ENCODE results near the gene EN2.

EN2 gene

DNA sequence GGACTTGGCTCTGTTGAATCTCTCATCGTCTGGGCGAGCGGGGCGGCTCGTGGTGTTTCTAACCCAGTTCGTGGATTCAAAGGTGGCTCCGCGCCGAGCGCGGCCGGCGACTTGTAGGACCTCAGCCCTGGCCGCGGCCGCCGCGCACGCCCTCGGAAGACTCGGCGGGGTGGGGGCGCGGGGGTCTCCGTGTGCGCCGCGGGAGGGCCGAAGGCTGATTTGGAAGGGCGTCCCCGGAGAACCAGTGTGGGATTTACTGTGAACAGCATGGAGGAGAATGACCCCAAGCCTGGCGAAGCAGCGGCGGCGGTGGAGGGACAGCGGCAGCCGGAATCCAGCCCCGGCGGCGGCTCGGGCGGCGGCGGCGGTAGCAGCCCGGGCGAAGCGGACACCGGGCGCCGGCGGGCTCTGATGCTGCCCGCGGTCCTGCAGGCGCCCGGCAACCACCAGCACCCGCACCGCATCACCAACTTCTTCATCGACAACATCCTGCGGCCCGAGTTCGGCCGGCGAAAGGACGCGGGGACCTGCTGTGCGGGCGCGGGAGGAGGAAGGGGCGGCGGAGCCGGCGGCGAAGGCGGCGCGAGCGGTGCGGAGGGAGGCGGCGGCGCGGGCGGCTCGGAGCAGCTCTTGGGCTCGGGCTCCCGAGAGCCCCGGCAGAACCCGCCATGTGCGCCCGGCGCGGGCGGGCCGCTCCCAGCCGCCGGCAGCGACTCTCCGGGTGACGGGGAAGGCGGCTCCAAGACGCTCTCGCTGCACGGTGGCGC, at the start of gene EN2:
TSS of gene EN2 (plus strand) at position 19 of the 767 bp plus-strand sequence. CDS start at position 268, 249 bp downstream.
- no peak for FAIRE-seq

GRCh38 chr7:155408651-155409586, 49.0 kb upstream of the EN2 start:
- FAIRE-seq = no peak

DNA sequence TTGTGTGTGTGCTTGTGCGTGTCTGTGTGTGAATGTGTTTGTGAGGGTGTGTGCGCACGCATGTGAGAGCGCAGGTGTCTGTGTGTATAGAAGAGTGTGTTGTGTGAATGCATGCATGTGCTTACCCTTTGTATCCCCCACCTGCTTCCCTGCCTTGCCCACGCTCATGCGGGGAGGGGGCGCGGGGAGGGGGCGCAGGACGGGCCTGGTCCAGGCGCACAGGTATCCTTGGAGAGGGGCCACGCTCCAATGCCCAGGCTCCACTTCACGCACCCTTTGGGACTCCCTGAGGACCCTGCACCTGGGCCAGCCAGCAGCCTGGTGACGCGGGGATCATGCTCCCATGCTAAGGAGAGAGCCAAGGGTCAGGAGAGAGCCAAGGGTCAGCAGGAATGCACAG, 47.9 kb upstream of the EN2 start:
- FAIRE-seq = no peak

- FAIRE-seq = no peak
Measured at GRCh38 chr7:155410431-155410830, 47.5 kb upstream of the EN2 start.

DNA sequence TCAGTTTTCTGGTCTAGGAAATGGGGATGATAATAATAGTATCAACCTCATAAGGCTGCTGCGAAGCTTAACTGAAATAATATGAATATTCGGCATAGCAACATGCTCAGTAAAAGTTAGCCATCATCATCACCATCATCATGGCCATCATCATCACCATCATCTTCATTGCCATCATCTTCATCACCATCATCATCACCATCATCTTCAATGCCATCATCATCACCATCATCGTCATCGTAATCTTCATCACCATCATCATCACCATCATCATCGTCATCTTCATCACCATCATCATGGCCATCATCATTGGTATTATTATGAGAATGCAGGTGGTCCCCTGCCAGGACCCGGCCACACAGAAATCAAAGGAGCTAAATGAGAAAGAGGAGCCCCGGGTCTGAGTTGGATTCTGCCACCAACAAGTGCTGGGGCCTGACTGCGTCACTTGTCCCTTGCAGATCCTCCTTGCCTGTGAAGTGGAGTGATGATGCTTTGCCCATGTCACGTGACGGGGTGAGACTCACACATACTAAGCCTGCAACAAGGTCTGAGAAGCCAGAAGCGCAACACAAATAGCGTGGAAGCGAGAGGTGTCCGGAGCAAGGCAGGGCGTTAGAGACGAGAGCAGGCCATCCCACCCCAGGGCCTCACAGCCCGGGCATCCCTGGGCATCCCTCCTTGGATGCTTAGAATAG, 46.1 kb upstream of the EN2 start:
- FAIRE-seq = no peak

GRCh38 chr7:155412416-155413253, 45.3 kb upstream of the EN2 start:
- FAIRE-seq = no peak

- FAIRE-seq = no peak
Measured at GRCh38 chr7:155414547-155415492, 43.1 kb upstream of the EN2 start.

- no peak for FAIRE-seq
Measured at GRCh38 chr7:155416646-155417380, 41.1 kb upstream of the EN2 start.

DNA sequence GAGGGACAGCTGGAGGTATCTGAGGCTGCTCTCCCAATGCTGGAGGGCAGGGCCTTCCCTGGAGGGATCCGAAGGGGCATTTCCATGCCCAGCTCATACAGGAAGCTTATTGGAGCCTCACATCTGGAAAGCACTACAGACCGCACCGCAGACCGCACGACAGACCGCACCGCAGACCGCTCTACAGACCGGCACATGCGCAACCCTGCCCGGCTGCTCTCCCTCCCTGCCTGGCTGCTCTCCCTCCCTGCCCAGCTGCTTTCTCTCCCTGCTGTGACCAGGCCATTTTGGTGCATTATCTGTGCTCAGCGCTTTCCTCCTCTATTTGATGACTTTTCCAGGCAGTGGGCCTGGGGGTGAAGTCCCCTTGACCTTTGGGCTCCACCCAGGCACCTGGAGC, 39.6 kb upstream of the EN2 start:
- FAIRE-seq = no peak

- FAIRE-seq = no peak
Measured at GRCh38 chr7:155418941-155419755, 38.8 kb upstream of the EN2 start.

GRCh38 chr7:155420116-155420515, 37.8 kb upstream of the EN2 start:
- FAIRE-seq = no peak

- no peak for FAIRE-seq
Measured at GRCh38 chr7:155422151-155422550, 35.8 kb upstream of the EN2 start.

GRCh38 chr7:155422599-155423336, 35.2 kb upstream of the EN2 start:
- no peak for FAIRE-seq

DNA sequence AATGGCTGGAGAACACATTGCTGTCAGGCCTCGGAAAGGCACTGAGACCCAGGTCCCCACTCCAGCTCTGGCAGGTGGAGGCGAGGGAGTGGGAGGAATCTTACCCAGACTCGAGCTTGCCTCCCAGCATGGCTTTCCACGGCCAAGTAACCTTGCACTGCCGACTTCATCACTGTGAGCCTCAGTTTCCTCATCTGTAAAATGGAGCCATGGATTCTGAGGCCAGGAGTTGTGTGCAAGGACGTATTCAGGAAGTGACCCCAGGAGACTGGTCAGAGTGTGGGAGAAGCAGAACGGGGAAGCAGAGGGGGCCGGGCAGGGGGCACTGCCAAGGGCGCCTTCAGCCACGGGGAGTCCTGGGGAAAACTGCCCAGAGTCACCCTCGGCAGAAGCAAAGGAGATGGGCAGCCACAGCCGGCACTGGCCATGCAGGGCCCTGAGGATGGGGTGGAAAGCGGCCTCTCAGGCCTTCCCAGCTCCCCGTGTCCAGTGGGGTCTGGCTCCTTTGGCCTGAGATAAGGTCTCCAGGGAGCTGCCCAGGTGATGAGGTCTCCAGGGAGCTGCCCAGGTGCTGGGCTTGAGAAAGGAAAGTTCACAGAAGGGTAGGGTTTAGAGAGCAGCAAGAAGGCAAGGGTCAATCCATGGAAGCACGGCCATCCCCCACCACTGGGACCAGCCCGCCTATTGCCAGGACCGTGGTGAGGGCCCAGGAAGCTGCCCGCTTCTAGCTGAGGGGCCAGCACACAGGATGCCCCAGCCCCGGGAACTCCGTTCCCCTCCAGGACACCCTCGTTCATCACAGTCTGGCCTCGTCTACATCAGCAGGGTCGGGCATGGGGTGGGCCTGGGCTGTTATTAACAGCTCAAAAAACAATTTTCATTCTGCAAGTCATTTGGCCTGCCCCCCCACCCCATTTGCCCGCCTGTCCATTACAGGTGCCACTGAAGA, 34.3 kb upstream of the EN2 start:
- FAIRE-seq = no peak

- FAIRE-seq = no peak
Measured at GRCh38 chr7:155424301-155425010, 33.5 kb upstream of the EN2 start.

DNA sequence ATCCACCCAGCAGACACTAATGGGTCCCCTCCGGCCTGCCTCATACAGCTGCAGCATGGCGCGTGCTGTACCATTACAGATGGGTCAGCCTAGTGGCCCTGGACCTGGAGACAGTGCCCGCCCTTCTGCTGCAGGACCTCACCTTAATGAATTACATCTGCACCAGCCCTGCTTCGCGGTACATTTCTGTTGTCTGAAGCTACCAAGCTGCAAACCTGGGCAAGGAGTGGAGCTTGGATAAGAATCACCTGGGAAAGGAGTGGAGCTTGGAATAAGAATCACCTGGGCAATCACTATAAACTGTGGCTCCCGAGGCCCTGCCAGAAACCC, 33.0 kb upstream of the EN2 start:
- FAIRE-seq = no peak

GRCh38 chr7:155425887-155426286, 32.0 kb upstream of the EN2 start:
- no peak for FAIRE-seq
